Stimulated activated CD4-positive, alpha-beta T cell treated with anti-CD3 and anti-CD28 coated beads, TNF-alpha, amount 100 ng/mL, for 4 hours (primary cell): Measurements from ENCODE around the gene WWC1.

ENCODE experiments used
- DNase-seq, 3 experiments: peaks; one replicate each; pipeline ENCODE4 v3.0.0-alpha.2; 2020; ENCODE audit warnings: low read depth in 3 of 3

Gene WWC1

DNA sequence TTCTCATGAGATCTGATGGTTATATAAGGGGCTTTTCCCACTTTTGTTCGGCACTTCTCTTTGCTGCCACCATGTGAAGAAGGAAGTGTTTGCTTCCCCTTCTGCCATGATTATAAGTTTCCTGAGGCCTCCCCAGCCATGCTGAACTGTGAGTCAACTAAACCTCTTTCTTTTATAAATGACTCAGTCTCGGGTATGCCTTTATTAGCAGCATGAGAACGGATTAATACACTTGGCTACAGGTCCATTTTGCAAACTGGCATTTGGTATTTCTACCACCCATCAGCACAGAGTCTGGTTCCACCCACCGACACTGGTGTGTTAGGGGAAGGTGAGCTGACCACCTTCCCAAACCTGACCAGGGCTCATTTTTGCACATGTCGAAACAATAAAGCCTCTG is 146.9 kb downstream of the WWC1 start:
- DNase-seq, result no peak

DNA sequence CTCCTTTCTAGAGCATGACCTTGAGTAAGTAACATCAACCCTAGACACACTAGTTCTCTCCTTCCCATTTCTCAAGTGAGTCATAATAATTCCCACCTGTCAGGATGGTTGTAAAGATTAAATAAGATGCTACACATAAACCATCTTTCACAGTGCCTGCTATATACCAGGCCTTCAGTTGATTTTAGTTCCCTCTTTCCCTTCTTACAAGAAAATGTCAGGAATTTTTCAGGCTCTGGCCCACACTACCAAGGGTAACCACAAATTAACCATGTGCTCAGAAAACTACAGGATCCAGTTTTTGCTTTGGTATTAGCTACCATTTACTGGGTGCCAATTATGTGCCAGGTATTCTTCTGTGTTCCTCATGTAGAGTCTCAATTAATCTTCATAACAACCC is 152.1 kb downstream of the WWC1 start:
- no peak for DNase-seq

DNA sequence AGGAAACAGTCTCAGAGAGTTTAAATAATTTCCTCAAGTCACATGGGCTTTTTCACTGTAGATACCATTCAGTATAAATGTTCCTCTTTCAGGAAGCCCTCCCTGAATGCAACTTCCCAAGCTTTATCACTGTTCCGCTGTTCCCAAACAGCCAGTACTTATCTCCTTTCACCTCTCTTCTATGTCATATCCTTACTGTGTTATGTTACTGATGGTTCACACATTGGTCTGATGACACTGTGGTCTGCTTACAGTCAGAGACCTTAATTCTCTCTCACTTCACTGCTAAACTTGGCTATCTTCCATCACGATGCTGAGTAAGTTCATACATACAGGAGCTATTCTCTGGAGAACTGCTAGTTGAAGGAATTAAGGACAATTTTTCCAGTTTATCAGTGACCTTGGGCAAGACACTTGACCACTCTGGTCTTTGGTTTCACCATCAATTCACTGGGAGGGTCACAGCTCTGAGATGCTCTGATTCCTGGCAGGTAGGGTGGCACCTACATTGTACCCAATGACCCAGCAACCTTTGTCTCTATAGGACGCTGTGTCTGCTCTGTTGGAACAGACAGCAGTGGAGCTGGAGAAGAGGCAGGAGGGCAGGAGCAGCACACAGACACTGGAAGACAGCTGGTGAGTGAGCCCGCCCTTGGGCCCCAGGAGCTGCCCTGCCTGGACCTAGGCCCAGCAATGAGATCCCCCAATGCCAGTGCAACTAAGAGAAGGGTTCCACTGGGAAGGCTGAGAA is 152.7 kb downstream of the WWC1 start:
- no peak for DNase-seq

DNA sequence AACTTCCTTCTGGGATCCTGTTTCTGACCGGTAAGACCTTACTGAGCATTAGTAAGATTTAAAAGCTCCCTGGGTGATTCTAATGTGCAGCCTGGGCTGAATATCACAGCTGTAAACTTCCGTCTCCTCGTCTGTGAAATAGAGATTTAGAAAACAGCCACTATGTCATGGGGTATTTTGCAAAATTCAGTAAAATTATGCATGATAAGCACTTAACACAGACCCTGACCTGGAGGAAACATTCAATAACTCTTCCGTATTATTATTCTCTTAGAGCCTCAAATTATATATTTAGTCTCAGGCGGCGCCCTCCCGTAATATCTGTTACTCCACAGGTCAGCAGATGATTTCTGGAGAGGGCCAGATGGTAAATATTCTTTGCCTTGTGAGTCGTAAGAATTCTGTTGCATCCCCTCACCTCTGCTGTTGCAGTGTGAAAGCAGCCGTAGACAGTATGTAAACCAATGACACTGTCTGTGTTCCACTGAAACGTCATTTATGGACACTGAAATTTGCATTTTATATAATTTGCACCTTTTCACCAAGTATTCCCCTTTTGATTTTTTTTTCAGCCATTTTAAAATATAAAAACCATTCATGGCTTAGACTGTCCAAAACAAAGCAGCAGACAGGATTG is 155.7 kb downstream of the WWC1 start:
- DNase-seq, result no peak

DNA sequence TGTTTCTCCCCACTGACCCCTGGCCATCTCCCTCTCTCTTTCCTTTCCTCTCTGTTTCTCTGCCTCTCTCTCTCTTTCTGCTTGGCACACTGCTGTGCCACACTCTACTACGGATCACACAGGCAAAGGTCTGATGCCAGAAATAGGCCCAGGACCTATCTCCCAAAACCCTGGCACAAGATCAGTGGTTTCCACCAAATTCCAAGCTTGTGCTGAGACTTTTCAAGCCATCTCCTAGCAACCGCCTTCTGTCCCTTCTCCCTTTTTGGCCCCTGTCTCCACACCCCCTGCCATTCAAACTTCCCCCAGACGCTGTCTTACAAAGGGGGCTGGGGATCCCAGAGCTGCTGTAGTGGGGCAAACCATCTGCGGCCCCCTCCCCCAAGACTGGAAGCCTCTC is 156.4 kb downstream of the WWC1 start:
- no peak for DNase-seq

DNA sequence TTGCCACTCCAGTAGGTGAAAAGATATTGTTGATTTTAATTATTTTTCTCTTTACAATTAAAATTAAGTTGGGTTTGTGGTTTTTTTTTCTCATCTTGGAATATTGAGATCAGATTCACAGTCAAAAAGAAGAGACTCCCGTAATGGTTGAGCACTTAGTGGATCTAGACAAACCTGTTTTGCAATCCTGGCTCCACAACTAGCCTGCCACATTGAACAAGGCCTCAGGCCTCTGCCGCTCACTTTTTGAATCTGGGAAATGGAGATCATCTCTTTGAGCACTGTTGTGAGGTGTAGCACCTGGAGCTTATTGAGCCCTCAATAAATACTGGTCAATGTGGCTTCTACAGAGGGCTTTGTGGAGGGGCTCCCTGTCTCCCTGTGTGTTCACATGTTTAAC is 157.7 kb downstream of the WWC1 start:
- no peak for DNase-seq

DNA sequence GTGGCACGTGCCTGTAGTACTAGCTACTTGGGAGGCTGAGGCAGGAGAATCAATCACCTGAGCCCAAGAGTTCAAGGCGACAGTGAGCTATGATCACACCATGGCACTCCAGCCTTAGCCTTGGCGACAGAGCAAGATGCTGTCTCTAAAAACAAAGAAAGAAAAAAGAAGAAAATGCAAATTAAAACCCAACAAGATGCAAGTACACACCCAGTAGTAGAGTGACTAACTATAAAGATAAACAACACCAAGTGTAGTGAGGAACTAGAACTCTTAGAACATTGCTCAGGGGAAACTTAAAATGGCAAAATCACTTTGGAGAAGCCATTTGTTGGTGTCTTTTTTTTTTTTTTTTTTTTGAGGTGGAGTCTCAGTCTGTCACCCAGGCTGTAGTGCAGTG is 160.1 kb downstream of the WWC1 start:
- DNase-seq, result no peak

DNA sequence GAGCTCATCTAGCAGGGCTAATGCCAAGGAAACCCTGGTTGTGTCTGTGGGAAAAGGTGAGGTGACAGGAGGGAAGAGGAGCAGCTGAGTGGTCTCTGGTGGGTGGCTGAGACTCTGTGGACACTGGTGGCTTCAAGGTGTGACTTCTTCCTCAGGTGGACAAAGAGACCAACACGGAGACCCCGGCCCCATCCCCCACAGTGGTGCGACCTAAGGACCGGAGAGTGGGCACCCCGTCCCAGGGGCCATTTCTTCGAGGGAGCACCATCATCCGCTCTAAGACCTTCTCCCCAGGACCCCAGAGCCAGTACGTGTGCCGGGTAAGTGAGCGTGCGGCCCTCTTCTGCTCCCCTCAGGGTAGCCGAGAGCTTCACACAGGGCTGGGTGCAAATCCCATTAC is 163.8 kb downstream of the WWC1 start:
- no peak for DNase-seq

DNA sequence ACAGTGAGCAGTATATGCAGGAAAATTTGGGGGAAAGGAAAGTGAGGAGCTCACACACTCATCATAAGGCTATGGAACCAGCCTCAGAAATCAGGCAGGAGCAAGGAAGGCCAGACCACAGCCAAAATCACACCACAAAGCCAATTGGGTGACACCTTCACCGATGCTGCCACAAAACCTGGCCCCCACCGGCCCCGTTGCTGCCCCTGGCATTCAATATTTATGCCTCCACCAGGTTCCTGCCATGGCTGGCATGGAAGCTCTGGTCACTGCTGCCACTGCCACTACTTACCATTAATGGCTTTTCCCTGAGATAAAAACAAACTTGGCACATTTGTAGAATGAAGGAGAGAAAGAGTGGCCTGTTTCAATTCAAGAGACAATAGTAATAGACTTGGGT is 166.1 kb downstream of the WWC1 start:
- DNase-seq, result no peak

DNA sequence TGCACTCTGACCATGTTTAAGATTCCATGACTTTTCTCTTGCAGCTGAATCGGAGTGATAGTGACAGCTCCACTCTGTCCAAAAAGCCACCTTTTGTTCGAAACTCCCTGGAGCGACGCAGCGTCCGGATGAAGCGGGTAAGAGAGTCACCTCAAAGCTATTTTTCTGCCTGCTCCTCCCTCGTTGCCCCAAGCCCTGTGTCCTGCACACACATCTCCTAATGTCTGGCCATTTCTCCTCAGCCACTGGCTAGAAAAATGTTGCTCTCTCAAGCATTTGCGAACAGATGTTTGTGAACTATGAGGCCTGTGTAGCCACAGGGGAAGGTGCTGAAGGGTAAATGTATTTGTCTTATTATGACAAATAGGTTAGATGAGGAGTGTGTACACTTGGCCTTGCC is 169.2 kb downstream of the WWC1 start:
- DNase-seq, result no peak

DNA sequence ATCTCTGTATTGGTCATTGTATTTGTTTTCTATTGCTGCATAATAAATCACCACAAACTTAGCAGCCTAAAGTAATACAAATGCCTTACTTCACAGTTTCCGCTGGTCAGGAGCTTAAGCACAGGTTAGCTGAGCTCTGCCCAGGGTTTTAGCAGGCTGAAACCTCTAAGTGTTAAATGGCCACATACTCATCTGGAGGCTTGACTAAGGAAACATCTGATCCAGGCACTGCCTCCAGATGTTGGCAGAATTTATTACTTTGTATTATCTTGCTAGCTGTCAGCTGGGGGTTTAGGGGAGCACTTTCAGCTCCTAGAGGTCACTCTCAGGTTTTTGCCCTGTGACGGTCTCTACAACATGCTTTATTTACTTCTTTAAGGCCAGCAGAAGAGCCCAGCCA is 171.6 kb downstream of the WWC1 start:
- DNase-seq, result no peak

DNA sequence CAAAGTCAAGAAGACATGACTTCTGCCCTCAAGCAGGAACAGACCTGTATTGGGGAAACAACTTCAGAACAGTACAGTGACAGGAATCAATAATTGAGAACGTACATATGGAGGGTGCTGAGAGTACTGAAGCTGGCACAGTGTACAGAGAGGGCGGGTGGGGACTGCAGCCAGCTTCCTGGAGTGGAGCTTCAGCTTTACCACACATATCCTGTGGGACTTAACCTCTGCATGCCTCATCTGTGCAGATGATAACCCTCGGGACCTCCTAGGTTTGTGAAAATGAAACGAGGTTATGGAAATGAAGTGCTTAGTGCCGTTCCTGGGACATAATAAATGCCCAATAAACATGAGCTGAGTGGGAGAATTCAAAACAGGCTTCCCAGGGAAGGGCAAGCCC is 172.8 kb downstream of the WWC1 start:
- no peak for DNase-seq

DNA sequence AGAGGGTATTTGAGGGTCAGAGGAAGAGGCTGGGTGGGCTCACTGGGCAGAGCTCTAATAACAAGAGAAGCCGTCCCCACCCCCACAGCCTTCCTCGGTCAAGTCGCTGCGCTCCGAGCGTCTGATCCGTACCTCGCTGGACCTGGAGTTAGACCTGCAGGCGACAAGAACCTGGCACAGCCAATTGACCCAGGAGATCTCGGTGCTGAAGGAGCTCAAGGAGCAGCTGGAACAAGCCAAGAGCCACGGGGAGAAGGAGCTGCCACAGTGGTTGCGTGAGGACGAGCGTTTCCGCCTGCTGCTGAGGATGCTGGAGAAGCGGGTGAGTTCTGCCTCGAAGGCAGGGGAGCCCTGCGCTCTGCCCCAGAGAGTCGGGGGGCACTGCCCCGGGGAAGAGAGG is 173.2 kb downstream of the WWC1 start:
- DNase-seq, result no peak

DNA sequence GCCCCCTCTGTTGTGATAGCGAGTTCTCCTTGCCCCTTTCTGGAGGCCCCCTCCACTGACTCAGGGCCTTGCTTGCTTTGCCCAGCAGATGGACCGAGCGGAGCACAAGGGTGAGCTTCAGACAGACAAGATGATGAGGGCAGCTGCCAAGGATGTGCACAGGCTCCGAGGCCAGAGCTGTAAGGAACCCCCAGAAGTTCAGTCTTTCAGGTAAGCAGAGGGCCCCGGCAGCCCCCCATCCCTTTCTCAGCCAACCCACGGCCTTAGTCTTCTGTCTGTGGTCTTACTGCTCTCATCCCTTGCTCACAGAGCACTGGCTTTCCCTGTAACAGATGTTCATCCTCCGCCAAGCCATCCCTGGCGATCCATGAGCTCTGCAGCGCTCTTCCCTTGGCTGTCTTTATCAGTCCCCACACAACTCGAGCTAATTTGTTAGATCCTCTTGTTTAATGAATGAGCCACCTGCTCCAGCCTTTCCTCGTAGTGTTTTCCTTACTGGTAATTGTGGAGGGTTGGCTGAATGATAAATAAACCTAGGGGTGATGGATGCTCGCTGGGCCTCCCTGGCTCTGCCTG is 176.4 kb downstream of the WWC1 start:
- no peak for DNase-seq

DNA sequence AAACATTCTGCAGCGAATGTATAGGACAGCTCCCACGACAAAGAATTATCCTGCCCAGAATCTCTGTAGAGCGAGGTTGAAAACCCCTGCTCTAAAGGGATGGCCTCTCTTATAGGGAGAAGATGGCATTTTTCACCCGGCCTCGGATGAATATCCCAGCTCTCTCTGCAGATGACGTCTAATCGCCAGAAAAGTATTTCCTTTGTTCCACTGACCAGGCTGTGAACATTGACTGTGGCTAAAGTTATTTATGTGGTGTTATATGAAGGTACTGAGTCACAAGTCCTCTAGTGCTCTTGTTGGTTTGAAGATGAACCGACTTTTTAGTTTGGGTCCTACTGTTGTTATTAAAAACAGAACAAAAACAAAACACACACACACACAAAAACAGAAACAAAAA is 177.4 kb downstream of the WWC1 start:
- DNase-seq, result no peak

DNA sequence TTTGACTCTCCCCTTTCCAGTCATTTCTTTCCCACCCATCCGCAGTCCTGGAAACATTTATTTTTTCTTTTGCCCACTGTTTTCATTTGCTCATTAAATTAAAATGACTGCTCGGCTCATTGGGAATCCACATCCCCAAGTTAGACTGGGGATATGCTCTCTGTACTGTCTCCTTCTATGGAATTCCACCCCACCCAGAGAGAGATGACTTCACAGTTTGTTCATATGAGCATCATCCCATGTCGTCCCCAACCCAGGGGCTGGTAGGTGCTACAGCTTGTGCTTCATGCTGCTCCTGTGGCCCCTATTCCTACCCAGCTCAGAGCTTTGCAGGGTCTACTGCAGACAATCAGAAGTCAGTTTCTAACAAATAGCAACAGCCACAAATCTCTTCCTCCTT is 178.4 kb downstream of the WWC1 start:
- DNase-seq, result no peak

DNA sequence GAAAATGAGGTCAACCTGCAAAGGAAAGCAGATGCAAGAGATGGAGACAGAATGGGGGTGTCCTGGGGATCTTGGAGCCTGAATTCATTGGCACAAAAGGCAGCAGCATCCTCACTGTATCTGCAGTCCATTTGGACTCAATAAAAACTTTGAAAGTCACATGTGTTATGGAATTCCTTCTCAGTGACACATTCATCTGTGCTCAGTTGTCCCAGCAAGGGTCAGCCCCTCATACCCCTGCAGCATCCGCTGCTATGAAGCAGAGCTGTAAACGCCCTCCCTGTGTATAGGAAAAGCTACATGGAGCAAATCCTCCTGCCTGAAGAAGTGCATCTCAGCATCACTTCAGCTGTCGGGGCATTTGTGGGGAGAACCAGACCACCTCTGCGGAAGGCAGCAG is 180.3 kb downstream of the WWC1 start:
- DNase-seq, result no peak

DNA sequence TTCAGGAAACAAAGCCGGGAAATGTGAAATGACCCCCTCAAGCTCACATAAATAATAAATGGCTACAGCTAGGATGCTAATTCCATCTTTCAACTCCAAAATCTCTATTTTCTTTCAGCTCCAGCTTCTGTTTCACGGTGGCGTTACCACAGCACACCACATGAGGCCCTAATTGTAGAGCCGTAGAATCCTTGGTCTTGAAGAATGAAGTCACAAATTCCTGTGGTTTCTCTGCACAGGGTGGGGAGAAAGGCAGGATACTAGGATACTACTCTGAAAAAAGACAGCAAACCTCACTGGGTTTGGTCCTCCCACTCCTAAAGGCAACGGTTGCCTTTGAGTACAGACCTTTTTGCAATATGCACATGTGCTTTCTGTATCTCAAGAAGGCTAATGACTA is 180.9 kb downstream of the WWC1 start:
- DNase-seq, result no peak

DNA sequence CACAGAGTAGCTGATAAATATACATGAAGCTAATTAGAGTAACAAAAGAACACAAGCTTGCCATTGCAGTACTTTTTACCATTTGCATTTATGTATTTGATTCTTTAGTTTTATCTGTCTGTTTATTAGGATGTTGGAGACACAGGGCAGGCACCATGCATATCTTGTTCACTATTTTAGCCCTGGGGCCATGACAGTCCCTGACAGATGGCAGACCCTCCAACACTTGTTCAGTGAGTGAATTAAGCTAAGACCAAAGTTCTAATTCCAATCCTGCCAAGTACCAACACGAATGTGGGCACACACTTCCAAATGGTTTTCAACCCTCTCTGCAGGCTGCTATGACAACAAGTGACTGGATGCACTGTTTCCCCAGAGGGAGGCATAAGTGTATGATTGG is 182.9 kb downstream of the WWC1 start:
- DNase-seq, result no peak

DNA sequence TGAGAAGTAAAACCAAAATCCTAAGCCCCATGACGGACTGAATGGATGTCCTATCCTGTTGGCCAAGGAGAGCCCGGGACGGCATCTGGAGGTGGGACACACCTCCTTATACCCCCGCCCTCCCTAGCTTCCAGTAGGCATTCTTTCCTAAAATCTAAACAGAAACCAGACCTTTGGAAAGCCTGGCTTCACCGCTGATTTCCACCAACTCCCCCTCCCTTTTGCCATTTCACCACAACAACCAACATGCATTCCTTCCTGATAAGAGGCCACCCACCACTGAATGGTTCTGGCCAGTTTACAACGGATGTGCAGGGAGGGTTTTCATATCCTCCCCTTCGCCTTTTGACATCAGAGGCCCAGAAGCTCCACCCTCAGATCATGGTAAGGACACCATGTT is 185.6 kb downstream of the WWC1 start:
- no peak for DNase-seq

DNA sequence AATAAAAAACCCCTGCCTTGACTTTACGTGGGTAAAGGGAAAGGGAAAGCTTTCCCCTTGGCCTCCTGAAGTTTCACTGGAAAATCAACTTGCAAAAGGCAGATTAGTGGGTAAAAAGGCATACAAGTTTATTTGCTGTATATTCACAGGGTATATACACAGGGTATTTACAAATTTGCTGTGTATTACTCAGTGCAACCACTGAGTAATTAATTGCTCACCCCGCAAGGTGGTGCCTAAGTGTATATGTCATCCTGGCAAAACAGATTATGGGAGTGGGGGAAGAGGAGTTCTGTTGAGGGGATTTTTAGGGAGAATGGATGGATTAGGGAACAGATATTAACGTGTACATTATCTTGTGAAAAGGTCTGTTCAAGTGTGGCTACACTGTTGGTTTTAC is 187.7 kb downstream of the WWC1 start:
- DNase-seq, result no peak

DNA sequence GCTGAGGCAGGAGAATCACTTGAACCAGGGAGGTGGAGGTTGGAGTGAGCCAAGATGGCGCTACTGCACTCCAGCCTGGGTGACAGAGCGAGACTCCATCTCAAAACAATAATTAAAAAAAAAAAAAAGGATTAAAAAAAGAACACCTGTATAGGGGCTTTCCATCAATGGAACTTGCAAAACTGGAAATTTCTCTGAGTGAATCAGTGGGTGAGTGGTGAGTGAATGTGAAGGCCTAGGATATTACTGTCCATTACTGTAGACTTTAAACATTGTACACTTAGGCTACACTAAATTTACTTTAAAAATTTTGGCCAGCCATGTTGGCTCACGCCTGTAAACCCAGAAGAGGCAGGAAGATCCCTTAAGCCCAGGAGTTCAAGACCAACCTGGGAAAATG is 189.2 kb downstream of the WWC1 start:
- DNase-seq, result no peak

DNA sequence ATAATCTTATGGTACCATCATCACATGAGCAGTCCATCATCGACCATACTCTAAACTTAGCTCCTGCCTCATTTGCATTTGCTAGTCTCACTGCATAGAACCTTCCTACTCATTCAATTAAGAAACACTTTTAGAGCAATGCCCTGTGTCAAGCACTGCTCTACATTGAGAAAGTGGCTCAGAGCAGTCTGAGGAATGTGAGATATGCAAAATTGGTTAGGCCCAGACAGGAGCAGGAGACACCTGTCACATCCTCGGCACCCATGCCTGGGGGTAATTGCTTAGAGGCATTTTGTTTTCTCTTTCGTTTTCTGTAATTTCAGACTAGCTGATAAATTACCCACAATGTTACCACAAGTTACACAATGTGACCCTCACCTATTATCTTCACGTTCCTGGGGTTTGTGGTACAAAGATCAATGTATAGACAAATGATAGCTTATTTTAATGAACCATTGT is 189.9 kb downstream of the WWC1 start:
- no peak for DNase-seq
